Measurements from ENCODE around the gene MINAR2.

The MINAR2 gene, protein sequence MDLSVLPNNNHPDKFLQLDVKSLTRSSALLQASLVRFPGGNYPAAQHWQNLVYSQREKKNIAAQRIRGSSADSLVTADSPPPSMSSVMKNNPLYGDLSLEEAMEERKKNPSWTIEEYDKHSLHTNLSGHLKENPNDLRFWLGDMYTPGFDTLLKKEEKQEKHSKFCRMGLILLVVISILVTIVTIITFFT

DNA sequence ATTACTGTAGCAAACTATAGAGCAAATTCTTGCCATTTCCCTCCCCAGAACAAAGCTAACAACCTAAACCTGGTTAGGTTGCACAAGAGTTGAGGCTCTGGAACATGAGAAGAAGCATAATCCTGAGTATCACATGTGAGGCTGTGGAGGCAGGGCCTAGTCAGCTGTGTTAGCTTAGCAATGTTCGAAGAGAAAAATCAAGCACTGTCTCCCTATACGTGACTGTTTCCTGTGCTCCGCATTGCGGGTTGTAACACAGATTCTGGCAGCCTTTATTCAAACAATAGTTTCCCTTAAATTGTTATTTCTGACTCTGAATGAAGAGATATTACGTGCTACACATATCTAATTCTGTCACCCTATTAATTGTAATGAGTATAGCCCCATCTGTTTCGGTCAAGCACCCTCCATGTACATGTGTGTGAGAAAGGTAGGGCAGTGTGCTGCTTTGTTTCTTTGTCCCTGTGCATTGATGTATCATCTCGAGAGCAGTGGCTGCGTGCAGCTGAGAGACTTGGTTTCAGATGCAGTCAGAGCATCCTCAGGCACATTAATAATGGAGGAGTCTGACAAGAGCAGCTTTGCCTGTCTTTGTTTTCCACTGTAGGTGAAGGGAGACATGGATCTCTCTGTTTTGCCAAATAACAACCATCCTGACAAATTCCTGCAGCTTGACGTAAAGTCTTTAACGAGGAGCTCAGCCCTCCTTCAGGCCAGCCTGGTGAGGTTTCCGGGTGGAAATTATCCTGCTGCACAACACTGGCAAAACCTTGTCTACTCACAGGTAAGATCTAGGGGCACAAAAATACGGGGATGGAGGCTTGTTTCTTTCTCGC, at the start of gene MINAR2:
Gene MINAR2, plus strand, starts transcription at position 523 of the 836 bp plus-strand sequence. Its CDS starts 97 bp downstream, at position 620.
- DNase-seq (ENCODE audit: low read depth), result no peak

DNA sequence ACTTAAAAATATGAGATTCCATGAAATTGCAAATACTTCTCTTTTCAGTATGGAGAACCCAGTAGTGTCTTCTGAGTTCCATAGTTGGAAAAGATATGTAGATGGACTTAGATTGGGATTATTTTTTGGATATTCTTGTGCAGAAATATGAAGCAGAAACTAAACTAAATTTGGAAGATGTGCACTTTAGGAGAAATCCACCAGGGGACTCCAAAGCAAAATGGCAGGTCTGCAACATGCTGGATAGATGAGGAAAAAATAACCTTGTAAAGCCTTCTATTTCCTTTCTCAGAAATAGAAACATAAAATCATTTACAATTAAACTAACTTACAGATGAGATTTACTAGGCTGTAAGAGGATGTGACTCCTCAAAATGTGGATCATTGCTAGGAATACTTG, 49.2 kb upstream of the MINAR2 start:
- peak; percentile 16 for DNase-seq (ENCODE audit: low read depth)

DNA sequence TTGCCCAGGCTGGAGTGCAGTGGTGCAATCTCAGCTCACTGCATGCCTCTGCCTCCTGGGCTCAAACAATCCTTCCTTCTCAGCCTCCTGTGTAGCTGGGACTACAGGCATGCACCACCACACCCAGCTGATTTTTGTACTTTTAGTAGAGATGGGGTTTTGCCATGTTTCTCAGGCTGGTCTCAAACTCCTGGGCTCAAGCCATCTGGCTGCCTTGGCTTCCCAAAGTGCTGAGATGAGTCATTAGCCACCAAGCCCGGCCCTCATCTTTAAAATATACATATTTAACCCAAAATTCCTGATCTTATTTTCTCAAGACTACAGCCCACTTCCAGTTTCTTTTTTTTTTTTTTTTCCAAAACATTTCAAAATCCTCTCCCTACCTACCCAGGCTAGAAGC, 31.7 kb upstream of the MINAR2 start:
- DNase-seq (ENCODE audit: low read depth), result no peak

- DNase-seq (ENCODE audit: low read depth), result no peak
Measured at GRCh38 chr5:129716651-129717050, 31.2 kb upstream of the MINAR2 start.

- DNase-seq (ENCODE audit: low read depth), result no peak
Measured at GRCh38 chr5:129717751-129718310, 30.1 kb upstream of the MINAR2 start.

DNA sequence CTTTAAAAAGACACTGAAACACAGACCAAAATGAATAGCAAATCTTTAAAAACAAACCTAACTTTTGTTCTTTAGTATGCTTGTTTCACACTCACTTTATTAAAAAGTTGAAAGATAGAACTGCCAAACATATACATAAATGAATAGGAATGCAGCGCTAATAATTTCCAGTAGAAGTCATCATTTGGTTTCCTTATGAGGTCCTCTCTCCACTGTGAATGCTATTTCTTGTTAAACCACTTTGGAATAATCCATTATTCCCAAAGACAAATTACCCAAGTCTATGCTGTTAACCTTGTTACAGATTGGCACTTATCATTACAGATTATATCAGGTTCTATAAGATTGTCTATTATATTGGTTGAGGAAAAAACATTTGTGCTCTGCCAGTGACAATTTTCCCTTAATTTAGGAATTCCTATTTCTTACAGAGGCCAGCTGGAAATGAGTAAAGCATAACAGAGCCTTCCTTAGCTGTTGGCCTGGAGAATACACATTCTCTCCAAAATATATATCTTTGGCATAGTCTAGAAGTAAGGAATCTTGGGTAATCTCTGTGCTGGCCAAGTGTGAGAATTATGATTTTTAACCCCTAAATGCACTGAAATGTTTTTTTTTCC, 29.3 kb upstream of the MINAR2 start:
- DNase-seq (ENCODE audit: low read depth), result no peak

GRCh38 chr5:129724222-129724621, 23.7 kb upstream of the MINAR2 start:
- DNase-seq (ENCODE audit: low read depth), result no peak

DNA sequence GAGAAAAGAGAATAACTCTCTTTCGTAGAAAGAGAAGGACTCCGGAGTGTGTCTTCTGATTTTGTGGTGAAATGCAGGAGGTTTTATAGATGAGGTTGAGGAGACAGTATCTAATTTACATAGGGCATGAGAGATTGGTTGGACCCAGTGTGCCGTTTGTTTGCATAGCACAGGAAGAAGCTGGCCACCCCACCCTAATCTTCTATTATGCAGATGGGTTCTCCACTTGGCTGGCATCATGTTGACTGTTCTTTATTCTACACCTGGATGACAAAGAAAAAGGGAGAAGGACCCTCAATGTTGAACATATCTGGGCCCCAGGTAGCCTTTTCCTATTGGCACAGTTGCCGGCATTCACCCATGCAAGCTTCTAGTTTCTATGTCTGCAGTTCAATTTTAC, 23.2 kb upstream of the MINAR2 start:
- DNase-seq (ENCODE audit: low read depth), result no peak

DNA sequence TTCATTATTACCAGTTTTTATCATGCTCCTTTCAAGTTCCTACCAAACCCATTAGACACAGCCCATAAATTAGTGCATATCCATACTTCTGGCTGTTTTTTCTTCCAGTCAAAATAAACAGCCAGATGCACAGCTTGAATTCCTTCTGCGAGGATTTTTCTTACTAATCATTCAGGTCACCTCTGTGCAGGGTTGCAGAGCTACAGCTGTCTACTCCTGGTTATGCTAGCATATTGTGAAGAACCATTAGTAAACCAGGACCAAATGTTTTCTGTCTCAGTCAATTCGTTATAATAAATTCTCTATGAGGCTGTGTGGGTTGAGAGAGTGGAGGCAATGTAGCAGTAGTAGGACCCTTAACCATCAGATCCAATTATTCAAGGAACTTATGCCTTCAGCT, 8.1 kb upstream of the MINAR2 start:
- no peak for DNase-seq (ENCODE audit: low read depth)

DNA sequence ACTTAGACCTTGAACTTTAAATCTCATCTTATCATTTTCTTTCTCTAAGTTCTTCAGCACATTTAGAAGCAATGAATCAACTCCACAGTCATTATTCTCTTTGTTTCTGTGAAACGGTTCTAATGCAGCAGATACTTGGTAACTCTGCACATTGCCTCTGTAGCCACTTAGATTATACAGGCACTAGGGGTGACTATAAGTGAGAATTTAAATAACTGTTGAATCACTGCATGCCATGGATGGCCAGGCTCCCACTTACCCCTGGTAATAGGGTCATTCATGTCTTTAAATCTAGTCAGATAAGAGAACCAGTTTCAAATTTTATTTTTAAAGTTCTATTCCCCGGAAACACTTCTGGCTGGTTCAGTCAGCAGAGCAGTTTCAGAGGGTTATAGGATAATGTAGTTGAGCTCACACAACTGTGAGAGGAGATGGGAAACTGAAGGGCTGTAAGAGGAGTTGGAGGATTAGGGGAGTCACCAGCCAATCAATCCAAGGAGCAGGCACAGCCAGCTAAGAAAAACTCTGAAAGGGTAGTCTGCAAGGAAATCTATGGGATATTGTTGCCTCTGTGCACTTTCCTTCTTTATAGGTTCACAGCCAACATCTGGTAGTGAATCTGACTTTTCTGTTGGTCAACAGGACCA, 4.2 kb upstream of the MINAR2 start:
- DNase-seq (ENCODE audit: low read depth), result no peak

DNA sequence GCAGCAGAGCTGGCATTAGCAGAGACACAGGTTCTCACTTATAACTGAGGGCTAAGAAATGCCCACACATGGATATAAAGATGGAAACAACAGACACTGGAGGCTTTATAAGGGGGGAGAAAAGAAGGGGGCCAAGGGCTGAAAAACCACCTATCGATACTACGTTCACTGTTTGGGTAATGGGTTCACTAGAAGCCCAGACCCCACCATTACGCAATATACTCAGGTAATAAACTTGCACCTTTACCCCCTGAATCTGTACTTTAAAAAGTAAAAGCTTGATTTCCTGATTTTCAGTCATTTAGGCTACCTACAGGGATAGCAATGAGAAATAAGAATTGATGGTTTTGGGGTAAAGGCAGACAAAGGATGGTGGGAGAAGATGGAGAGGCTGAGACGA, 1.9 kb upstream of the MINAR2 start:
- DNase-seq (ENCODE audit: low read depth), result no peak

DNA sequence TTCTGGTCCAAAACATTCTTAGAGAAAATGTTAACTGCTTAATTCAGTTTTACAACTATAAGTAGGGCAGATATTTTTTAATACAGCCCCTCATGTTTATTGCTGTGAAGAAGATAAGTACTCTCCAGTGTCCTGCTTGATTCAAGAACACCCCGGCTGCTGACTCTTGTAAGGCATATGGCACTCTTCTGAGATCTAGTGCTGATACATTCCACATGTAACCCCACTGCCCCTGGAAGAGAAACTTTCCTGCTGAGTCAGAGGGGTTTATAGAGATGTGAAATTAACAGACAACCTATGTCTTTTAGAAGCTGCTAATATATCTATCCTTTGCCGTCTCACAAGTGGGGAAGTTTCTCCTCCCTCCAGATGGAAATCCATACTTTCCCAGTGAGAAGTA, 1.0 kb upstream of the MINAR2 start:
- peak; percentile 3 for DNase-seq (ENCODE audit: low read depth)

- no peak for DNase-seq (ENCODE audit: low read depth)
Measured at GRCh38 chr5:129748913-129749880, 1.3 kb downstream of the MINAR2 start.

- DNase-seq (ENCODE audit: low read depth), result no peak
Measured at GRCh38 chr5:129760636-129761325, 12.9 kb downstream of the MINAR2 start.

GRCh38 chr5:129763651-129764050, 15.8 kb downstream of the MINAR2 start:
- no peak for DNase-seq (ENCODE audit: low read depth)

- no peak for DNase-seq (ENCODE audit: low read depth)
Measured at GRCh38 chr5:129766798-129767197, 18.9 kb downstream of the MINAR2 start.

DNA sequence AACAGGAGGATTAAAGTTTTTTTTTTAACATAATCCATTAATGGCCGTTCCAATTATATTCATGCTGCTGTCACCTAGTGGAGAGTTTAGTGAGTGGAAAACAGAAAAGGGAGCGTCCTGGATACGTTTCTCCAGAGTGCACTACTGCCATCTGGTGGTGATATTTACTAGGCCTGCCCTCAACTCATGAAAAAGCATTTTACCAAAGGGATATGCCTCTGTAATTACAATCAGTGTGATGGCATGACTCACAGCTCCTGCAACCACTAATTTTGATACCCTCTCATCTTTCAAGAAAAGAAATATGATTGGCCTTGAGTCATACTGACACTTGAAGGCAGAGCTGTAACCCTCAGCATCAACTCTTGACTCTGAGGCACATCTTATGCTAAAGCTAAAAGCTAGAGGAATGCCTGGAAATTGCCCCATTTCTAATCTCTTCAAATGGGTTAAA, 20.1 kb downstream of the MINAR2 start:
- peak; percentile 93 for DNase-seq (ENCODE audit: low read depth)

GRCh38 chr5:129768735-129769134, 20.8 kb downstream of the MINAR2 start:
- no peak for DNase-seq (ENCODE audit: low read depth)

GRCh38 chr5:129770024-129770820, 22.3 kb downstream of the MINAR2 start:
- no peak for DNase-seq (ENCODE audit: low read depth)
